GM19238 (cell line): ENCODE results near the gene FOXP1.

Source experiments
- DNase-seq: peaks from one replicate; pipeline ENCODE4 v3.0.0; 2011; ENCODE audit warnings: low spot score; ENCODE audit not compliant: insufficient read length

FOXP1 gene

DNA sequence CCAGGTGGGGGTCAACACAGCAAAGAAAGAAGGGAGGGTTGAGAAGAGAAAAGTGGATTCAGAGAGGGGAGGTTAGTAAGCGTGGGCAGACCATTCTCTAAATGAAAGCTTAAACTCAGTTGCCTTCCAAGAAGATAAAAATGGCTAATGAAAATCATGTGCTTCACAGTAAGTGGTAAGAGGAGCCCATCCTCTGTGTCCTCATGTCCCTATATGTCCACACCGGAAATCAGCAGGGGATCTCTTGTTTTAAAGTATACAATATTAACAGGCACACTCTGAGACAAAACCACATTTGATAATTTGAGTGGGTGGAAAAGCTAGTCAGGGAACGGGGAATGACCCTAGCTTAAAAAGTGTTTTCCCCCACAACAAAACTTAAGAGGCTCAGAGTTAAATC is 4.4 kb upstream of the FOXP1 start:
- DNase-seq = no peak

DNA sequence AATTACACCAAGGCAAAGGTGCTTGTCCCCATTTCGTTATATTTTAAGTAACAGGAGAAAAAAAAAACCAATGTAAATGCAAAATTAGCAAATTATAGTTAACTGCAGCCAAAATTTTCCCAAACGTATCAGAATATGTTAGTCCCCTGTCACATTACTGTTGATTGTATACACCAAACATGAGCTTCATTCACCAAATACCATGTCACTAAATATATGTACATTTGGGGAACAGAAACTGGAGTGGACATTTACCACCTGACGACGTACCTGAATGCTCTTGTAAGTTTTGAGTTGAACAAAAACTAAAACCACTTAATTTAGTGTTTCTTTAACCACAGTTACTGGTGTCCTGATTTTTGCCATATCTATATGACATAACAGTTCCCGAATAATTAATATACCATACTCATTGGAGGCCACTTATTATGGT is 3.3 kb upstream of the FOXP1 start:
- no peak for DNase-seq

DNA sequence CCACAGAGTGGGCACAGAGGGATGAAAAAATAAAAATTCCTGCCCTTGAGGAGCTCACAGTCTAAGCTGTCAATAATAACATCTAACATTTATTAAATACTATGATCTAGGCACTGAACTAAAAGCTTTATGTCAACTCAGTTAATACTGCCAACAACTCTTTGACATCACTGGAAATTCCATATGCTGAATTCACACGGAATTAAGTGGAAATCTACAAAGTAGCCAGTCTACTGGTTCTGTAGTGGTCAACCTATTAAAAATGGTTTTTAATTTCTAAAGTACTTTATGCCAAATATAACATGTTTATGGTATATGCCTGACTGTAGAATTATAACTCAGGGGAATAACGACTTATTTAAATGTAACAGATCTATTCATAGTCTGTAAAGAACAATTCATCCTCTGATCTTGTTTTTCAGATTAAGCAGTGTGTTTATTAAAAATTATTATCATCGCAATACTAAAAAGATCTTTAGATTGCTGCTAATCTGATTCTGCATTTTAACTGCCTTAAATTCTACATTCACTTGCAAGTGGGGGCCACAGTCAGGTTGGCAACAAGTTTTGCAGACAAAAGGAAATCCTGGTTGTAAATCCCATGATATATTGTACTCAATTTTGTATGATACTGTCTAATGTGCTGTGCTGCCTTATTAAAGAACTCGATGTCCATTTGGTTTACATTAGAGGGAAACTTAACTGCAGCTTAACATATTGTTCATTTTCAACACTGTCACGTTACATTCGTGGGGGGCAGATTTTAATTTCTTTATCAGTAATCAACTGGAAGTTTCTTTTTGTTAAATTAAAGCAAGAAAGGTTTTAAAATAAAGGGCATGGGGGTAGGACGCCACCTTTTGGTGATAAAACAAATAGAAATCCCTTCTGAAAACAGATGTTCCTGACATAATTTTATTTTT is 2.6 kb upstream of the FOXP1 start:
- DNase-seq = no peak

DNA sequence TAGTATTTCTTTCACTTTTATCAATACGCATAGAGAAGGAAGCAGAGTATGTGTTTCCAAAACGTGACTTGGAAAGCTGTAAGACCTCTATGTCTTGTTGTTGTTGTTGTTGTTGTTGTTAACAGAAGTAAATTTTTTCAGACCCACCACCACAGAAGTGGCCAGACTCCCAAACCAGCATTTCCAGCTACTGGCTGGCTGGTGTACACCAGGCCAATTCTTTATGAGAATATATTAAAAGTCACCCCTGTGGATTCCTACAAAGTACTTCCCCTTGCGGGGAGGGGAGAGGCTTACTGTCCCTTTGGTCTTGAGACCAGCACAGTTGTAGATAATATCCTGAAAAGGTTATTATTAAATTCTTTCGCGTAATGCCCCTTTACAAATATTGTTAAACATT is 1.6 kb upstream of the FOXP1 start:
- no peak for DNase-seq

DNA sequence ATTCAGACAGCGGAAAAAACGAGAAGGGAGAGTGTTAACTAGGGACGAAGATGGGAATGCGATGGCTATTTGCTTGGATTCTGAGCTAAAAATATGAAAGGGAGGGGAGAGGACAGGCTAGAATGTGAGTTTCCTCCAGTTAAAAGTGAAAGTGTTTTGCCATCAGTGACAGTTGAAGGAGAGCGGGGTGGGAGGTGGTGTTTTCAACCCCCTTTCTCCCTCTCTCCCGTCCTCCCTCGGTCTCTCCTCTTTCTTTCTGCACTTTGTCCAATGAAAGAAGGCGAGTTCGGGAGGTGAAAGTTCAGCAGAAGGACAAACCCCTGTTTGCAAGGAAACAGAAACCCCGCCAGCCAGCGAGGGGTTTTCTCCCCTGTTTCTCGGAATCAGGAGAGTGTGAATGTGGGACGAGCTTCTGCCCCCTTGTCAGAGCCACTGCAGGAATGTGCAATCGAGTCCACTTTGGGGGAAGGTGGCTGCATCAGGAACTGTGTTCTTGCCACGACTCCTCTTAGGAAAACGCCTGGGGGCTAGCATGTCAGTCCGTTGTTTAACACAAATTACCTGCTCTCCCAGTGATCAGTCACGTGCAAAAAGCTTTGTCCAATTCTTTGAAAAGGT is 975 bp upstream of the FOXP1 start:
- DNase-seq = no peak

DNA sequence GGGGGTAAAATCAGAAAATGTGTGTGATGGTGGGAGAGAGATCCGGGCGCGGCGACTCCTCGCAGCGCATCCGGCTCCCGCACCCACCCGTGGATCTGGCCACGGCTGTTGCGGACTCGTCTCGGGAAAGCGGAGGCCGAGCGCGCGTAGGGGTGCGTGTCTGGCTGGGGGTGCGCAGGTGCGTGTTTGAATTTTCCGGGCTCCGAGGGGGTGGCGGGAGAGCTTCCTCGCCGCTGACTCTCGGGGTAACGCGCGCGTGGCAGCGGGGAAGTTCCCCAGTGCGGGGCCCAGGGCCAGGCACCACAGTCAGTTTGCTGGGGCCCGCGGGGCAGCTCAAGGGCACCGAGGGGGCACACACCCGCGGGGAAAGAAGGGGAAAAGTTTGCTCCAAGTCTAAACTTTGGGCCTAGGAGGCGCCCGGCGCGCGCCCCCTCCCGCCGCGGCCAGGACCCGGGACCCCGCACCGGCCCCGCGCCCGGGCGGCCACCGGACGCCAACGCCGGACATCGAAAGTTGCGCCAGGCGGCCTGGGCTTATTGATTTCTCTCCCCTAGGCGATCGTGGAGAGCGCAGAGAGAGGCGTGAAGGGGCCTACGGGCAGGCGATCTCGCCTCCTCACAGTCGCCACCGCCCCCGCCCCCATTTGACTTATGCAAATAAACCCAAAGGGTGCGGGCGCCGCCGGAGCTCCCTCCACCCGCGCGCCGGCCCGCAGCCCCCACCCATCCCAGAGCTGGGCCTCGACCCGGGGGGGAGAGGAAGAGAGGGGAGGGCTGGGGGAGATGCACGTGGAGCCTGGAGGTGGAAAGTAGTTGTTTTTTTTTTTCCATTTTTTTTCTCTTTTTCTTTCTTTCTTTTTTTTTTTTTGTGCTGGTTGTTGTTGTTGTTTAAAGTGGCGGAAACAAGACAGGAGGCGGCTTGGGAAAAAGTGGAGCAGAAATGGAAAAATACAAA is 639 bp downstream of the FOXP1 start:
- DNase-seq = no peak

DNA sequence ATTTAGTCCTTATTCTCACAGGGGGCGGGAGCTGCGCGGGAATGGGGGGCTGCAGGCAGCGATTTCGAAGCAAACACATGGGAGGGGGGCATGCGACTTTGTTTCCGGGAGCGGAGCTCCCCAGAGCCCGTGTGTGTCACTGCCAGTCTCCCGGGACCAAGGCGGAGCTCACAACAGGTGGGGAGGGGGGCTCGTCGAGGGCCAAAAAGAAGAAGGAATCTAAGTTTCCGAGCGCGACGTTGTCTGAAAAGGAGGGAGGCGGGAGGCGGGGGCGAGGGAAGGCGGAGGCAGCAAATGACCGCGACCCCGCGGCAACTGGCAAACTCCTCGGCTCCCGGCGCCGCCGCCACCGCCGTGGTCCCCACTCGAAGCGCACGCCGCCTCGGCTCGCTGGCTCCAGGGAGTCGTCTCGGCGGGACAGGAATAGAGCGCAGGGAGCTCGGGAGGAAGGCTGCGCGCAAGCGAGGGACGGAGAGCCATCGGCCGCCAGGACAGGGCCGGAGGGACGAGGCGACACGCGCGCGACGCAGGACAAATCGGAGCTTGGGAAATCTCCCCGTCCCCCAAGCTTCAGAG is 1.4 kb downstream of the FOXP1 start:
- no peak for DNase-seq

DNA sequence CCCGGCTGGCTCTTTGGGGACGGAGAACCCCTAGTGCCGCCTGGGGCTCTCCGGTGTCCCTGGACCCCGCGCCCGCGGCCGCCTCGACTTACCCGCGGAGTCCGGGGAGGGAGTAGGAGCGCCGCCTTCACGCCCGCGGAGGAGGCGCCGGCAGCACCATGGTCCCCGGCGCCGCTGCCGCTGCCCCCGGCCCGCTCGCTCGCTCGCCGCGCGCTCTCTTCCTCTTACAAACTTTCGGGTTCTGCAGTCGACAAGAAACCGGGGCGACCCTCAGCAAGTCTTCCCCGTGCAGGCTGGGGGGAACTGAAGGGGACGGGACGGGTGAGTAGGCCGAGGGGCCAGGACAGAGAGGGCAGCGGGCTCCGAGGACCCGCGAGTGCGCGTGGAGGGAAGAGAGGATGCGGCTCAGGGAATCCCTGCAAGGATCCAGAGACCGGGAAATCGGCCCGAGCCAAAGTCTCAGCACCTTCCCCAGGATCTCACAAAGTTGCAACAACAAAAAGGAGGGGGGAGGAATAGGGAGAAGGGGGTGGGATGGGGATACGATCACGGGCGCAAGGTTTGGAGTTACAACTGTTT is 2.0 kb downstream of the FOXP1 start:
- DNase-seq = no peak

DNA sequence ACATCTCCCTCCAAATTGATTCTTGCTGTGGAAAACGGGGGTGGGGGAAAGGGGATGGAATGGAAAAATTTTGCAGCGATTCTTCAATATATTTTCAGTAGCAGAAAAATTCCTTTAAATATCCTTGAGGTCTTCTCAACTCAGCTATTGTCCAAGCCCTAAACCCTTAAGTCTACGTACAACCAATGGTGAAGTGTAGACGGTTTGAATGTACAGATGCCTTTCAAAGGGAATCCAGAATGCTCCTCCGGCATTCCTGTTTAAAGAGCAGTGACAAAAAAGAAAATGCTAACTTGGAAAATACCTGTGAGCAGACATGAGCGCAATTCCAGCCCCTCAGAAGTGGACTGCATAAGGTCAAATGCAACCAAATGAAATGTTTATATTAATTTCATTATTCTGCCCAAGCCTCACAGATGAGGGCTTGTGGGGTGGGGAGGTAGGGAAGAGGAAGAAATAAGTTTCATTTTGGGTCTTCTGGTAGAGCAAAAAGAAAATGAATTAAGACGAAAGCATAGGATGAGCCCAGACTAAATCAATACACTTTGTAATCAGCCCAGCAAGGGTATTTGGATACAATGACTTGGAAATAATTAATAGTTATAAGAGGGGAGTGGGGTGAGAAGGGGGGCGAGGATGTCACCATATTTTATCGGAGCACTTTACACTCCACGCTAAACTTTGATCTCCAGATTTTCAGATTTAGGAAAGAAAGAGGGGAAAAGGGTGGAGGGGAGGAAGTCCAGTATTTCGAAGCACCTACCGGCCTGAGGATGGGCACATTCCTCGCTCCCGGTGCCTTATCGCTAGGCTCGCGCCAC is 2.7 kb downstream of the FOXP1 start:
- DNase-seq = no peak

DNA sequence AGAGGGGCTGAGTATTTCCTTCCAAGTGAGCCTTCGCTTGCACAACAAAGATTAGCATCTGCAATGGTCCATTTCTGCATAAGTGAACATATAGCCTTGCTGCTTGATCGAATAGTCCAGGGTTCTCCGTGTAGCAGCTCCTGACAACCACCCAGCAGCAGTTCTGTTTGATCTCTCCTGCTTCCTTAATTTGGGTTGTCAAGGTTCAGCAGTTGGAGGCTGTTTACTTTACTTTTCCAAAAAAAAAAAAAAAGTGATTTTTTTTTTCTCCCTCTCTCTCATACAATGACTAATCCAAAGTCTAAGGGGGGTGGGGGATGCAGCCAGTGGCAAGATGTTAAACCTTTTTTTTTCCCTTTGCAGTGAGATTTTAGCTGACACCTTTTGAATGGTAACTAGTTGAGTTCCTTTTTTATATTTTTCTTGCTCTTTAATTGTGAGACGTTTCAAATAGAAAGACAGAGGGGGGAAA is 3.6 kb downstream of the FOXP1 start:
- DNase-seq = no peak

DNA sequence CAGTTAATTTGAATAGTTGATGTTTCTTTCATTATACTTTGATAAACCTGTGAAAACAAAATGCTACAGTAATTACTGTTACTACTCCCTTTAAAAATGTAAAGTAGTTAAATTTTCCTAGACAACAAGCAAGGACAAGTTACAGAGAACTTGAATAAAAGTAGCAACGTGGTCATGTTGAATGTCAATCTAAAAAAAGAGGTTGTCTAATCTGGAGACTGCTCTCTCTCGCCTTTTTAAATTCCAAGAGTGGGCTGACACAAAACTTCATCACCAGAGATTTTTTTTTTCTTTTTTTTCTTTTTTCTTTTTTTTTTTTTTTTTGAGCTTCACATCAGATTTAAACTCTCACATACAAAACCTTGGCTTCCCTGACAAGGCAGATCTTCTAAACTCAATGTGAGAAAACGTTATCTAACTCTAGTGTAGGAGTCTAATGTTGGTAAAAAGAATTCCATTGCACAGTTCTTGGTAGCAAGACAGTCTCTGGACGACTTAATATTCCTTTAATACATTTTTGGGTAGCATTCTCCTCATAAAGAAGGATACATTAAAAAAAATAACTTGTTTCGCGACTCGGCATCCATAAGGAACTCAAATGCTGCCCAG is 4.1 kb downstream of the FOXP1 start:
- DNase-seq = no peak

DNA sequence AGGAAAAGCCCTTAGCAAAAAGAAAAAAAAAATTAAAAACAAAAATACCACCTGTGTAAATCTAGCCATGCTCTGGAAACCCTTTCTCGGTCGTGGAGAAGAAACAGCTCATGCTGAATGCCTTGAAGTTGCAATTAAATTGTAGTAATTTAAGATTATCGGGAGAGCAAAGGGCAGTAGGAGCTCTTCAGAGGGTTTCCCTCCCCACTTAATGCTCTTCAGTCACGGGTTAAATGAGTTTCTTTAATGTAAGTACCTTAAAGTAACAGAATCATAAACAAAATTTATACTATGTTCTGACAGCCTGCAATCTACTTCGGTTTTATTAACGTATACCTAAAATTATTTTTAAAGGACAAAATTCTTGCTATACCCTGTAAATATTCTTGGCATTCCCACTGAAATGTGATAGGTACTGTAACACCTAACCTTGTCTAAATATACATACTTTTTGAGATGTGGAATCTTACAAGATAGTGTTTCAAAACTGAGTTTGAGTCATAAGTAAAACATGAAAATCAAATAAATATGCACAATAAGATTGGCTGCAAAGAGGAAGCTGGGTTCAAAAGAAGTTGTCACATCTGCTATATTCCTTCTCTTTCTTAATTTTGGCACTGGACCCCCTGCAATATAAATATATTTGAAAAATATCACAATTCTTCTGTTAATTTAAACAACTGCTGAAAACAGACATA is 5.3 kb downstream of the FOXP1 start:
- no peak for DNase-seq

DNA sequence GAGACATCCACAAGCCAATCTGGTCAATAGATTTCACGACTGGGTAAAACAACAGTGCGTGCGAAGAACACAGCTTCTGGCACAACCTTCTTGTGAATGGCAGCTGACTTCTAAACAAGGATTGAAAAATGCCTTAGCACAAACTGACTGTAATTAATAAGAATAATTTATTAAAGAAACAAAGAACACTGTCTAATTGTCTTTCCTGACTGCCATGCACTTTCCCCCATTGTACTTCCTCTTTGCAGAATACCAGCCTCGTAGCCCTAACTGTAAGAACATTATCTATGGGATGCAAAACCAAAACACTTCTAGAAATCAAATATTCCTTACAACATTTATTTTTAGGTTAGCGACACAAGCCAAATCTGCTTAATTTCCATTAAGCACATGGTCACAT is 6.5 kb downstream of the FOXP1 start:
- no peak for DNase-seq

DNA sequence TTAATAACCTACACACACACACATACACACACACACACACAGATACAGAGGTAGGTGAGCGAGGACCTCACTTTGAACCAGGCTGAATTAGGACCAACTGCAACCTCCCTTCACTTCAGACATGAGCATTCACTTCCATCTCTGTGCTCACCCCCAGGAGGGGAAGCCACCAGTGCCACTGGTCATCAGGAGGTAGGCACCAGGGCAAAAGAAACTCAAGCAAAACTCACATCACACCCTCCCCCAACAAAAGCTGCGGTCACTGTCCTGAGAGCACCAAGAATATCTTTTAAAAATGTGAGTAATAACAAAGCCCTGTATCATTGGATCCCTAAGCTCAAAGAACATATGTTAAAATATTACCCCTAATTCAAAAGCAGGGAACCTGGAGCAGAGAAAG is 8.1 kb downstream of the FOXP1 start:
- no peak for DNase-seq

DNA sequence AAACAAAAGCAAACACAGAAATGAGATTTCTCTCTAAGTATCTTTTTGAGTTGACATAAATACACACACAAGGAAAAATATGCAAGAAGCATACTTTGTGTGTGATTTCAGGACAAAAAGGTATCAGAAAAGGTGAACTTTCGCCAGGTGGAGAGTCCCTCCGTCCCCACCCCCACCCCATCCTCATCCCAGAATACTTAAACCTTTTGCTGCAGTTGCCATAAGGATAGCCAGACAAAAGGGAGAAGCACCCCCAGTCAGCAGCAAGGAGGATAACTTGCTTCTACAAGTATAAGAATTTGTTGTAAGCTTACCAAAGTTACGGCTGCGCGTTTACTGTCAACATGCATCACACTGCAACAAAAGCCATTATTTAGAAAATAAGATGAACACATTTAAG is 10.3 kb downstream of the FOXP1 start:
- DNase-seq = no peak

DNA sequence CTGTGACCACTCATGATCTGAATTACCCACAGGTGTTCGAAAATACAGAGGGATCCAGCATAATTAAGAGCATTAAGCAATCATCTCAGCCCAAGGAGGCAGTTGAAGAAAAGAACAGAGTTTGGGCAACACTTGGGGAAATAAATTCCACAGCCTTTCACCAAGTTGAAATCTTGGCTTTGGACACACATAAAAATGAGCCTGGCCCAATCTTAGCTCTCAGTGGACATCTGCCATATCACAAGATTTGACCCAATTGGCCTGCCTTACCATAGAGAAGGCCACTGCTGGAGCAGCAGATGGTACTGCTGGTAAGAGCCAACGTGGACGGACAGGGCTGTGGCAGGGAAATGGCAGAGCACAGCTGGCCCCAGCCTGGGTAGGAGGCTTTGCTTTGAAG is 13.0 kb downstream of the FOXP1 start:
- no peak for DNase-seq

DNA sequence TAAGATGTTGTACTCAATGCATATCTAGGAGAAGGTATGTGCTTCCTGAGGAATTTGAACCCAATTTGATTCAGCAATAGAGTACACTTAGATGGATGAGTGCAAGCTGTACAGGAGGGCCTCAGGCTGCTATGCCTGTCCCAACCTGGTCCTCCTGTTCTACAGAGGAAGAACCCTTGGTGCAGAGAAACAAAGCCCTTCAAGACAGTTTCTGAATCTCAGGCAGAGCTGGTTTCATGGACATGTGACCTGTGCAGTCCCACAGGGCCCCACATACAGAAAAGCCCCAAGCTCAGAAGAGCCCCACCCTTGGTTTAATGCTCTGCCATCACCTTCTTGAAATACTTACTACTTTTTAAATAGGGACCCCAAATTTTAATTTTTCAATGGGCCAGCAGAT is 15.3 kb downstream of the FOXP1 start:
- DNase-seq = no peak

DNA sequence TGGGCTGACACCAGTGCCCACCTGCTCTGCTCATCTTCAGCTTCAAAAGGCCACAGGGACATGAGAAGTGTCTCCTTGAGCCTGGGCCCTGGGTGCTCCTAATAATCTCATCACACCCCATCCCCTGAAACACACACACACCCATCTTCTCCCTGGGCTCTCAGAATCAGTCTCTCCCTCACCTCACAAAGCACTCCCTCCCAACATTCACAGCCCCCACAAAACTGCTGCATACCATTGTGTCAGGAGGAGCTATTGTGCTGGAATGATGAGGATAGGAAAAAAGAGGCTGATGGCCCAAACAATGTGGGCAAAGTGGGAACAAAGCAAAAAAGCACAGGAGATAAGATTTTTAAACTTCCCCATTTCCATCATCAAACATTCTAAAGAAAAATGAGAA is 16.8 kb downstream of the FOXP1 start:
- no peak for DNase-seq

DNA sequence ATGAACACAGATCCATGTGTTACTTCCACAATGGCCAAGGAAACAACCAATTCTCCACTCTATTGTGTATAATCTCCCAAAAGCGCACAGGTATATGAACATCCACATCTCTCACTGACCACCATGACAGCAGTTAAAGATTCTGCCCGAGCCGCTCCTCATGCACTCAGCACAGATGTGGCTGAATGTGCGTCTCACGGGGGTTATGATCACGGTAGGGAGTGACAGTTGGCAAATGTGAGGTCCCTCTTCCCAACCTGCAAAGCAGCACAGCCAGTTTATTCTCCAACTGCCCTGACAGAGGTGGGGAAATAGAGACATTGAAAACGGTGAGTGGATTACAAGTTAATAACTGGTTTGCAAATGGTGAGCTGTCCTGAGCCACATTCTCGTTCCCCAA is 17.6 kb downstream of the FOXP1 start:
- no peak for DNase-seq
